ENCODE results near the gene EFNA1. TPM values are rescaled to one million over a fixed set of nuclear protein-coding genes. Genes with fewer than 3 reads are reported as not detected.

EFNA1 gene
- 17.4 and 73.1 TPM in 2 replicates for total RNA-seq

GRCh38 chr1:155127105-155127966 lies at the start of gene EFNA1:
EFNA1 (plus strand) TSS chr1:155127876; CDS start chr1:155127978, 102 bp downstream.

GRCh38 chr1:155078469-155079209 lies 49.0 kb upstream of the EFNA1 start, which contains the start of gene EFNA3:
EFNA3 (plus strand) TSS chr1:155078837; CDS start chr1:155078942, 105 bp downstream.

GRCh38 chr1:155135415-155136028 lies 7.8 kb downstream of the EFNA1 start, which contains the start of gene SLC50A1:
SLC50A1 (plus strand) TSS chr1:155135852; CDS start chr1:155135912, 60 bp downstream.

GRCh38 chr1:155139895-155140629 lies 12.4 kb downstream of the EFNA1 start, which contains the start of gene DPM3:
DPM3 (minus strand) TSS chr1:155140531; CDS start chr1:155140240, 291 bp downstream.

GRCh38 chr1:155172732-155173477 lies 45.2 kb downstream of the EFNA1 start, which contains the start of gene KRTCAP2:
KRTCAP2 (minus strand) TSS chr1:155173304; CDS start chr1:155173224, 80 bp downstream.

GRCh38 chr1:155173478-155174323 lies 46.0 kb downstream of the EFNA1 start, which contains the start of gene TRIM46:
TRIM46 (plus strand) TSS chr1:155173849; CDS start chr1:155173967, 118 bp downstream.

Other genes starting within 250 kb of the EFNA1 start
- gene PMVK, start 191.2 kb upstream of the EFNA1 start, total RNA-seq, result 14.7 and 14.8 TPM in 2 replicates
- 22.6 and 72.8 TPM in 2 replicates for gene PBXIP1, start 171.8 kb upstream of the EFNA1 start, total RNA-seq
- gene PYGO2, start 166.1 kb upstream of the EFNA1 start, total RNA-seq, result 11.6 and 15.4 TPM in 2 replicates
- 216 and 401 TPM in 2 replicates for gene SHC1, start 157.1 kb upstream of the EFNA1 start, total RNA-seq
- gene CKS1B, start 153.2 kb upstream of the EFNA1 start, total RNA-seq, result 27.0 and 58.1 TPM in 2 replicates
- gene FLAD1, start 144.5 kb upstream of the EFNA1 start, total RNA-seq, result 49.9 and 57.1 TPM in 2 replicates
- 1.00 TPM in 1 of 2 replicates, not detected in the other for gene LENEP, start 134.3 kb upstream of the EFNA1 start, total RNA-seq
- 57.8 and 70.3 TPM in 2 replicates for gene ZBTB7B, start 125.1 kb upstream of the EFNA1 start, total RNA-seq
- gene DCST2, start 94.1 kb upstream of the EFNA1 start, total RNA-seq, result 0.34 and 0.36 TPM in 2 replicates
- not detected in 2 replicates for gene DCST1, start 94.1 kb upstream of the EFNA1 start, total RNA-seq
- 178 and 228 TPM in 2 replicates for gene ADAM15, start 76.6 kb upstream of the EFNA1 start, total RNA-seq
- 5.5 and 8.8 TPM in 2 replicates for gene EFNA4, start 64.1 kb upstream of the EFNA1 start, total RNA-seq
- gene EFNA3, start 49.0 kb upstream of the EFNA1 start, total RNA-seq, result 4.1 and 8.4 TPM in 2 replicates
- gene SLC50A1, start 8.0 kb downstream of the EFNA1 start, total RNA-seq, result 46.0 and 177 TPM in 2 replicates
- gene DPM3, start 12.7 kb downstream of the EFNA1 start, total RNA-seq, result 8.5 and 22.2 TPM in 2 replicates
- gene KRTCAP2, start 45.4 kb downstream of the EFNA1 start, total RNA-seq, result 92.3 and 125 TPM in 2 replicates
- gene TRIM46, start 46.0 kb downstream of the EFNA1 start, total RNA-seq, result 0.34 and 1.3 TPM in 2 replicates
- 11.3 and 19.6 TPM in 2 replicates for gene THBS3, start 80.0 kb downstream of the EFNA1 start, total RNA-seq
- 25.9 and 49.2 TPM in 2 replicates for gene MTX1, start 80.8 kb downstream of the EFNA1 start, total RNA-seq
- gene ENTREP3, start 127.6 kb downstream of the EFNA1 start, total RNA-seq, result 4.4 and 9.6 TPM in 2 replicates
- gene SCAMP3, start 134.5 kb downstream of the EFNA1 start, total RNA-seq, result 38.3 and 47.0 TPM in 2 replicates
- 19.5 and 28.3 TPM in 2 replicates for gene CLK2, start 145.6 kb downstream of the EFNA1 start, total RNA-seq
- gene HCN3, start 149.6 kb downstream of the EFNA1 start, total RNA-seq, result 0.68 and 1.1 TPM in 2 replicates
- gene PKLR, start 173.6 kb downstream of the EFNA1 start, total RNA-seq, result under 0.01 TPM in 1 of 2 replicates, not detected in the other
- 134 and 144 TPM in 2 replicates for gene FDPS, start 181.0 kb downstream of the EFNA1 start, total RNA-seq
- 20.6 and 20.8 TPM in 2 replicates for gene RUSC1, start 193.0 kb downstream of the EFNA1 start, total RNA-seq